ENCODE measurements around the gene CAMK4. TPM values are rescaled to one million over a fixed set of nuclear protein-coding genes. Genes with fewer than 3 reads are reported as not detected.

The CAMK4 gene
- total RNA-seq, 1 experiment from 2014 or later, result 6.3 TPM

- H4K8ac ChIP-seq (replicated peaks; ENCODE audit: insufficient read length, low read depth, low read length), result no peak overlapping the region
- H3K4me1 ChIP-seq (ENCODE audit: insufficient read depth, low read length), result no peaks in the 10 kb centered on the region; the same call in 1 of the 2 replicates
- no peak overlapping the region for H3K9ac ChIP-seq (ENCODE audit: extremely low read depth, insufficient read length, low read length)
- H4K91ac ChIP-seq (ENCODE audit: insufficient read length, low read depth, low read length), result no peak overlapping the region
- H3K4me2 ChIP-seq (ENCODE audit: insufficient read depth, insufficient read length, low read length), result no peak overlapping the region
- H2BK120ac ChIP-seq (ENCODE audit: low read depth, low read length, poor library complexity, severe bottlenecking), result no peak overlapping the region
- no peak overlapping the region for H2BK15ac ChIP-seq (ENCODE audit: low read depth, low read length)
- H3K9me3 ChIP-seq (ENCODE audit: control insufficient read depth, low read depth, low read length), result no peaks in the 10 kb centered on the region
- no CpG with 5 or more reads among the region's 2 CpGs for whole genome bisulfite sequencing (ENCODE audit: extremely low coverage, insufficient read length, low lambda C conversion rate)
- H4K20me1 ChIP-seq (ENCODE audit: control insufficient read depth, insufficient read depth, insufficient read length), result no peaks in the 10 kb centered on the region
- Mint-ChIP-seq H3K4me3 (no peak overlapping the region), H3K27me3 (ENCODE audit: low read depth) (no peaks in the 10 kb centered on the region), H3K4me1 (peaks cover 16 to 17% of the 10 kb centered on the region in 2 experiments), H3K27ac (no peak overlapping the region), H3K9me3 (no peaks in the 10 kb centered on the region), H3K36me3 (ENCODE audit: insufficient read depth in 1 of 3, low read depth in 3 of 3) (no peaks in the 10 kb centered on the region)
- H3K23ac ChIP-seq (ENCODE audit: insufficient read length, low read depth, low read length), result no peak overlapping the region
- H2BK20ac ChIP-seq (ENCODE audit: low read depth, low read length, poor library complexity, severe bottlenecking), result no peak overlapping the region
- H3K79me1 ChIP-seq (ENCODE audit: insufficient read depth, low read depth, low read length, poor library complexity, severe bottlenecking), result no peaks in the 10 kb centered on the region
- H3K27ac ChIP-seq (ENCODE audit: insufficient read length, low read depth, low read length), result no peak overlapping the region
- H2BK5ac ChIP-seq (ENCODE audit: insufficient read length, low read length), result no peak overlapping the region
- H3K23me2 ChIP-seq (ENCODE audit: insufficient read length, low read depth, low read length, poor library complexity, severe bottlenecking), result no peaks in the 10 kb centered on the region
- no peak overlapping the region for H2AK5ac ChIP-seq (ENCODE audit: insufficient read length, low read length)
- H3K14ac ChIP-seq (ENCODE audit: insufficient read depth, low read length), result no peak overlapping the region
- H4K5ac ChIP-seq (ENCODE audit: insufficient read length, low read depth, low read length), result no peak overlapping the region
- H3K56ac ChIP-seq (ENCODE audit: insufficient read length, low read depth, low read length), result no peak overlapping the region
- no peak overlapping the region for H2BK12ac ChIP-seq (ENCODE audit: insufficient read length, low read depth, low read length)
- H2AFZ ChIP-seq (ENCODE audit: low read length), result no peak overlapping the region
- no peak overlapping the region for H3K18ac ChIP-seq (ENCODE audit: insufficient read length, low read depth, low read length)
- no peak overlapping the region for H3T11ph ChIP-seq (ENCODE audit: low read length)
- DNase-seq, result no peak
- TF ChIP-seq CTCF (conservative IDR thresholded peaks at IDR 0.05), result no peak
- H3K79me2 ChIP-seq (ENCODE audit: insufficient read depth, low read length), result no peaks in the 10 kb centered on the region
- no peaks in the 10 kb centered on the region for H3K27me3 ChIP-seq (ENCODE audit: insufficient read depth, low read length)
- H3K4ac ChIP-seq (ENCODE audit: low read depth, low read length), result no peak overlapping the region
Observed at GRCh38 chr5:111313017-111313724, 89.0 kb downstream of the CAMK4 start.
